CD4-positive, alpha-beta T cell (primary cell): ENCODE data around the gene PHF10. TPM values are rescaled to one million over a fixed set of nuclear protein-coding genes. Genes with fewer than 3 reads are reported as not detected.
A peak's percentile ranks its signal among the peaks of the same experiment; 100 is the strongest.

ENCODE experiments used
- ATAC-seq: fragments of 200-7000 bp; cut with Tn5 transposase; one replicate; pipeline ENCODE4 v1.10.0; 2022; ENCODE audit warnings: mild to moderate bottlenecking; ENCODE audit not compliant: poor library complexity
- CTCF ChIA-PET: fragments of 350-600 bp; sonication (Branson Sonifier 250); formaldehyde crosslinking; loops from one replicate; lab custom pipeline; 2021; ENCODE audit warnings: antibody characterized with exemption, inconsistent platforms; lab: Charles Lee
- POLR2A ChIA-PET: fragments of 350-600 bp; sonication (Branson Sonifier 250); formaldehyde crosslinking; loops from one replicate; lab custom pipeline; 2021; ENCODE audit warnings: antibody characterized with exemption, inconsistent platforms; lab: Charles Lee
- DNase-seq, 14 experiments: peaks; one replicate each; pipeline ENCODE4 v3.0.0-alpha.2; 2013 to 2020; ENCODE audit warnings: mixed read lengths in 2 of 14
- H3K27ac ChIP-seq, 2 donors: one replicate each; pipeline versions ENCODE4 v1.5.1 to v1.7.0; 2013; ENCODE audit warnings: low read length in 2 of 2, low read depth in 1 of 2, mild to moderate bottlenecking in 1 of 2
- H3K27me3 ChIP-seq, 2 experiments: 1 replicate in 1 of 2; 2 replicates in 1 of 2; pipeline versions ENCODE4 v1.6.1 to v1.7.0; 2013; ENCODE audit warnings: low read length in 2 of 2, control low read depth in 1 of 2, mild to moderate bottlenecking in 1 of 2, moderate library complexity in 1 of 2; ENCODE audit not compliant: insufficient read depth in 2 of 2, control insufficient read depth in 1 of 2
- H3K36me3 ChIP-seq: one replicate; pipeline ENCODE4 v1.6.1; 2013; ENCODE audit warnings: low read length, control low read depth; ENCODE audit not compliant: insufficient read depth
- H3K4me1 ChIP-seq: one replicate; pipeline ENCODE4 v1.6.1; 2013; ENCODE audit warnings: low read length, control low read depth; ENCODE audit not compliant: insufficient read depth
- H3K4me3 ChIP-seq: one replicate; pipeline ENCODE4 v1.5.1; 2013; ENCODE audit warnings: mild to moderate bottlenecking, low read length, moderate library complexity
- H3K9me3 ChIP-seq, 2 experiments: 1 replicate in 1 of 2; 2 replicates in 1 of 2; pipeline versions ENCODE4 v1.6.1 to v1.7.0; 2013; ENCODE audit warnings: low read length in 2 of 2, mild to moderate bottlenecking in 2 of 2, control low read depth in 1 of 2, moderate library complexity in 1 of 2; ENCODE audit not compliant: control insufficient read depth in 1 of 2, insufficient read depth in 1 of 2
- H3K27ac Mint-ChIP-seq: one replicate; pipeline ENCODE4 v1.8.0; 2020; ENCODE audit warnings: mixed read lengths
- H3K27me3 Mint-ChIP-seq: one replicate; pipeline ENCODE4 v1.8.0; 2021; ENCODE audit warnings: mixed read lengths
- H3K36me3 Mint-ChIP-seq: one replicate; pipeline ENCODE4 v1.8.0; 2021; ENCODE audit warnings: low read depth, mixed read lengths
- H3K4me1 Mint-ChIP-seq: one replicate; pipeline ENCODE4 v1.8.0; 2021; ENCODE audit warnings: low read depth, mixed read lengths
- H3K4me3 Mint-ChIP-seq: one replicate; pipeline ENCODE4 v1.8.0; 2020; ENCODE audit warnings: mild to moderate bottlenecking, mixed read lengths
- H3K9me3 Mint-ChIP-seq: one replicate; pipeline ENCODE4 v1.8.0; 2020; ENCODE audit warnings: mixed read lengths
- intact Hi-C, 2 experiments: fragments of 100-400 bp; cut with DNase I in 1 of 2; cut with micrococcal nuclease in 1 of 2; formaldehyde crosslinking; loops; one replicate each; pipeline versions ENCODE4 v1.15.1 to v1.9.0; 2023 to 2025; cut with DNase I, micrococcal nuclease
- total RNA-seq, 174 experiments: library from RNA in 2 of 174; stranded (reverse) in 2 of 174; gene quantifications; one replicate each; pipeline ENCODE4 v1.2.3 and lab custom pipeline; 2021 to 2026
- TF ChIP-seq, protein P1 (sequence below): fragments of 200-600 bp; IDR thresholded peaks from one replicate; pipeline ENCODE4 v1.8.0; 2022; ENCODE audit warnings: antibody characterized with exemption, mild to moderate bottlenecking

Gene PHF10
- total RNA-seq, 2 experiments from 2014 or later, result 93.9 to 97.8 TPM

- intact Hi-C loops, result loop anchor here (1.0 to 10.0 kb wide), 4 partner anchors 21 to 831 kb away; partner anchors contain the start of genes C6orf120 (in 2 of the 2), WDR27 (in 2 of the 2), DYNLT2 (in 1 of the 2) and ERMARD (in 1 of the 2)
- Mint-ChIP-seq H3K27ac (peak overlapping the region; percentile 94), H3K27me3 (no peaks in the 10 kb centered on the region), H3K4me3 (peak overlapping the region; percentile 90), H3K36me3 (peaks cover 37% of the 10 kb centered on the region), H3K4me1 (peaks cover 58% of the 10 kb centered on the region), H3K9me3 (no peaks in the 10 kb centered on the region)
- Histone ChIP-seq H3K36me3 (peaks cover 1% of the 10 kb centered on the region), H3K4me3 (peak overlapping the region; percentile 79), H3K27me3 (no peaks in the 10 kb centered on the region), H3K9me3 (no peaks in the 10 kb centered on the region), H3K4me1 (peaks cover 17% of the 10 kb centered on the region), H3K27ac (peak overlapping the region; percentile 66 to 81)
- ChIA-PET CTCF (interaction anchor here (1.5 to 4.2 kb wide), 3 partner anchors 14 to 28 kb away, joined by 5 to 29 read pairs (median 5); partner anchors contain the start of genes C6orf120, DYNLT2, ERMARD and WDR27), POLR2A (interaction anchor here (0.9 to 13.2 kb wide), 12 partner anchors 9 to 861 kb away, joined by 3 to 230 read pairs (median 5); partner anchors contain the start of genes C6orf120, DYNLT2, ERMARD and PDCD2)
- DNase-seq, result peak; percentile 47 to 85 (median 64)
- TF ChIP-seq, protein P1, sequence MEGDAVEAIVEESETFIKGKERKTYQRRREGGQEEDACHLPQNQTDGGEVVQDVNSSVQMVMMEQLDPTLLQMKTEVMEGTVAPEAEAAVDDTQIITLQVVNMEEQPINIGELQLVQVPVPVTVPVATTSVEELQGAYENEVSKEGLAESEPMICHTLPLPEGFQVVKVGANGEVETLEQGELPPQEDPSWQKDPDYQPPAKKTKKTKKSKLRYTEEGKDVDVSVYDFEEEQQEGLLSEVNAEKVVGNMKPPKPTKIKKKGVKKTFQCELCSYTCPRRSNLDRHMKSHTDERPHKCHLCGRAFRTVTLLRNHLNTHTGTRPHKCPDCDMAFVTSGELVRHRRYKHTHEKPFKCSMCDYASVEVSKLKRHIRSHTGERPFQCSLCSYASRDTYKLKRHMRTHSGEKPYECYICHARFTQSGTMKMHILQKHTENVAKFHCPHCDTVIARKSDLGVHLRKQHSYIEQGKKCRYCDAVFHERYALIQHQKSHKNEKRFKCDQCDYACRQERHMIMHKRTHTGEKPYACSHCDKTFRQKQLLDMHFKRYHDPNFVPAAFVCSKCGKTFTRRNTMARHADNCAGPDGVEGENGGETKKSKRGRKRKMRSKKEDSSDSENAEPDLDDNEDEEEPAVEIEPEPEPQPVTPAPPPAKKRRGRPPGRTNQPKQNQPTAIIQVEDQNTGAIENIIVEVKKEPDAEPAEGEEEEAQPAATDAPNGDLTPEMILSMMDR, result no peak
- ATAC-seq, result peak; percentile 38
Observed at GRCh38 chr6:169723200-169723909, 945 bp downstream of the PHF10 start.

- Histone ChIP-seq H3K9me3 (no peaks in the 10 kb centered on the region), H3K36me3 (peaks cover 4% of the 10 kb centered on the region), H3K27me3 (no peaks in the 10 kb centered on the region), H3K4me3 (peak overlapping the region; percentile 79), H3K4me1 (peaks cover 19% of the 10 kb centered on the region), H3K27ac (peak overlapping the region; percentile 66 to 81)
- TF ChIP-seq, protein P1, result no peak
- CTCF ChIA-PET, result interaction anchor here (1.5 to 4.2 kb wide), 4 partner anchors 14 to 29 kb away, joined by 3 to 29 read pairs (median 5); partner anchors contain the start of genes C6orf120, DYNLT2, ERMARD and WDR27
- H3K9me3 Mint-ChIP-seq, result no peaks in the 10 kb centered on the region
- peak; percentile 49 for ATAC-seq
- peak overlapping the region; percentile 94 for H3K27ac Mint-ChIP-seq
- H3K36me3 Mint-ChIP-seq, result peaks cover 44% of the 10 kb centered on the region
- H3K4me3 Mint-ChIP-seq, result peak overlapping the region; percentile 90
- peaks cover 66% of the 10 kb centered on the region for H3K4me1 Mint-ChIP-seq
- POLR2A ChIA-PET, result interaction anchor here (0.7 to 13.2 kb wide), 15 partner anchors 9 to 862 kb away, joined by 3 to 230 read pairs (median 4); partner anchors contain the start of genes C6orf120, DYNLT2, ERMARD and PDCD2
- H3K27me3 Mint-ChIP-seq, result no peaks in the 10 kb centered on the region
- peak; percentile 16 to 74 (median 41) for DNase-seq
- intact Hi-C loops, result loop anchor here (1.0 to 10.0 kb wide), 4 partner anchors 20 to 832 kb away; partner anchors contain the start of genes C6orf120 (in 2 of the 2), WDR27 (in 2 of the 2), DYNLT2 (in 1 of the 2) and ERMARD (in 1 of the 2)
Observed at GRCh38 chr6:169722362-169723199, 1.7 kb downstream of the PHF10 start.
